ENCODE results near the gene WDR18. TPM values are rescaled to one million over a fixed set of nuclear protein-coding genes. Genes with fewer than 3 reads are reported as not detected.

WDR18 gene
- total and polyA plus RNA-seq, 4 experiments from 2014 or later = 44.3 to 79.7 (median 57.1) TPM

- H3K36me3 Mint-ChIP-seq = peaks cover 0 to 9% of the 10 kb centered on the region in 2 donors
- peaks cover 21% of the 10 kb centered on the region for H3K4me1 ChIP-seq (ENCODE audit: insufficient read depth, low read length)
- intact Hi-C loops (cut with micrococcal nuclease) = loop anchor here (5.0 kb wide), 1 partner anchor 57 kb away; no protein-coding TSS in a partner anchor
- no peaks in the 10 kb centered on the region for H3K9me3 ChIP-seq (ENCODE audit: control insufficient read depth in 1 of 2, low read length in 2 of 2)
- H3K9me3 Mint-ChIP-seq = no peaks in the 10 kb centered on the region
- DNase-seq = peak in 1 of 5 donors; percentile 29
- POLR2A ChIA-PET (ENCODE audit: partially characterized antibody) = no interaction called here
- peaks cover 4 to 18% (median 8%) of the 10 kb centered on the region in 4 donors for H3K4me1 Mint-ChIP-seq
- no peak overlapping the region for H3K4me3 Mint-ChIP-seq
- H3K27ac ChIP-seq (ENCODE audit: low read depth, low read length) = no peak overlapping the region
- CTCF ChIA-PET (ENCODE audit: partially characterized antibody) = interaction anchor here (1.0 to 6.5 kb wide), 4 partner anchors 36 to 402 kb away, joined by 3 to 118 read pairs (median 8); no protein-coding TSS in a partner anchor
- H3K36me3 ChIP-seq (ENCODE audit: insufficient read depth, low read length) = no peaks in the 10 kb centered on the region
- no peak overlapping the region for H3K27ac Mint-ChIP-seq
- no peaks in the 10 kb centered on the region for H3K27me3 Mint-ChIP-seq
- no peak overlapping the region for H3K4me3 ChIP-seq (ENCODE audit: low read length in 2 of 2)
- H3K27me3 ChIP-seq (ENCODE audit: insufficient read depth, low read length) = no peaks in the 10 kb centered on the region
Observed at GRCh38 chr19:980133-980998, 3.8 kb upstream of the WDR18 start.

- Histone ChIP-seq H3K27ac (ENCODE audit: low read depth, low read length) (no peak overlapping the region), H3K27me3 (ENCODE audit: insufficient read depth, low read length) (no peaks in the 10 kb centered on the region), H3K36me3 (ENCODE audit: insufficient read depth, low read length) (peaks cover 5% of the 10 kb centered on the region), H3K4me1 (ENCODE audit: insufficient read depth, low read length) (peaks cover 24% of the 10 kb centered on the region), H3K9me3 (ENCODE audit: control insufficient read depth in 1 of 2, low read length in 2 of 2) (no peaks in the 10 kb centered on the region), H3K4me3 (ENCODE audit: low read length in 2 of 2) (no peak overlapping the region)
- H3K4me1 Mint-ChIP-seq = peaks cover 4 to 18% (median 12%) of the 10 kb centered on the region in 4 donors
- intact Hi-C loops (cut with micrococcal nuclease) = loop anchor here (1.0 to 5.0 kb wide), 3 partner anchors 55 to 125 kb away; no protein-coding TSS in a partner anchor
- no peaks in the 10 kb centered on the region for H3K9me3 Mint-ChIP-seq
- CTCF ChIA-PET (ENCODE audit: partially characterized antibody) = interaction anchor here (0.8 to 6.5 kb wide), 8 partner anchors 12 to 217 kb away, joined by 3 to 118 read pairs (median 4); no protein-coding TSS in a partner anchor
- peak overlapping the region in 5 of 8 donors; percentile 20 to 57 (median 46) for H3K4me3 Mint-ChIP-seq
- peak overlapping the region in 2 of 7 donors; percentile 9 to 65 for H3K27ac Mint-ChIP-seq
- peak; percentile 50 to 78 (median 69) for DNase-seq
- peaks cover 0 to 17% of the 10 kb centered on the region in 2 donors for H3K36me3 Mint-ChIP-seq
- POLR2A ChIA-PET (ENCODE audit: partially characterized antibody) = interaction anchor here (0.7 to 4.4 kb wide), 5 partner anchors 13 to 119 kb away, joined by 3 to 88 read pairs (median 16); partner anchors contain the start of gene ABCA7
- H3K27me3 Mint-ChIP-seq = no peaks in the 10 kb centered on the region
Observed at GRCh38 chr19:982567-983170, 1.5 kb upstream of the WDR18 start.

- H3K27me3 ChIP-seq (ENCODE audit: insufficient read depth, low read length) = no peaks in the 10 kb centered on the region
- H3K4me1 ChIP-seq (ENCODE audit: insufficient read depth, low read length) = peaks cover 24% of the 10 kb centered on the region
- H3K36me3 ChIP-seq (ENCODE audit: insufficient read depth, low read length) = peaks cover 9% of the 10 kb centered on the region
- ChIA-PET CTCF (ENCODE audit: partially characterized antibody) (no interaction called here), POLR2A (ENCODE audit: partially characterized antibody) (interaction anchor here (3.4 to 4.4 kb wide), 2 partner anchors 10 to 123 kb away, joined by 16 to 34 read pairs; no protein-coding TSS in a partner anchor)
- no peaks in the 10 kb centered on the region for H3K9me3 Mint-ChIP-seq
- H3K27ac ChIP-seq (ENCODE audit: low read depth, low read length) = no peak overlapping the region
- DNase-seq = peak in 1 of 5 donors; percentile 3
- no peaks in the 10 kb centered on the region for H3K9me3 ChIP-seq (ENCODE audit: control insufficient read depth in 1 of 2, low read length in 2 of 2)
- H3K27me3 Mint-ChIP-seq = no peaks in the 10 kb centered on the region
- H3K4me1 Mint-ChIP-seq = peaks cover 4 to 18% (median 12%) of the 10 kb centered on the region in 4 donors
- intact Hi-C loops (cut with micrococcal nuclease) = no loop called here
- H3K36me3 Mint-ChIP-seq = peaks cover 0 to 24% of the 10 kb centered on the region in 2 donors
- H3K4me3 ChIP-seq (ENCODE audit: low read length in 2 of 2) = no peak overlapping the region
- peak overlapping the region in 6 of 8 donors; percentile 17 to 95 (median 72) for H3K4me3 Mint-ChIP-seq
- H3K27ac Mint-ChIP-seq = peak overlapping the region in 1 of 7 donors; percentile 15
Observed at GRCh38 chr19:986083-986482, 1.9 kb downstream of the WDR18 start.

GRCh38 chr19:988081-988480, 3.9 kb downstream of the WDR18 start:
- Histone ChIP-seq H3K27me3 (ENCODE audit: insufficient read depth, low read length) (no peaks in the 10 kb centered on the region), H3K4me1 (ENCODE audit: insufficient read depth, low read length) (peaks cover 19% of the 10 kb centered on the region), H3K27ac (ENCODE audit: low read depth, low read length) (no peak overlapping the region), H3K9me3 (ENCODE audit: control insufficient read depth in 1 of 2, low read length in 2 of 2) (no peaks in the 10 kb centered on the region), H3K36me3 (ENCODE audit: insufficient read depth, low read length) (peaks cover 9% of the 10 kb centered on the region), H3K4me3 (ENCODE audit: low read length in 2 of 2) (no peak overlapping the region)
- H3K4me3 Mint-ChIP-seq = no peak overlapping the region
- intact Hi-C loops (cut with micrococcal nuclease) = no loop called here
- no peaks in the 10 kb centered on the region for H3K27me3 Mint-ChIP-seq
- DNase-seq = peak in 1 of 5 donors; percentile 1
- POLR2A ChIA-PET (ENCODE audit: partially characterized antibody) = interaction anchor here (1.0 to 1.2 kb wide), 2 partner anchors 9 to 64 kb away, joined by 3 to 5 read pairs; no protein-coding TSS in a partner anchor
- H3K27ac Mint-ChIP-seq = peak overlapping the region in 1 of 7 donors; percentile 79
- no peaks in the 10 kb centered on the region for H3K9me3 Mint-ChIP-seq
- CTCF ChIA-PET (ENCODE audit: partially characterized antibody) = no interaction called here
- peaks cover 0 to 28% of the 10 kb centered on the region in 2 donors for H3K36me3 Mint-ChIP-seq
- H3K4me1 Mint-ChIP-seq = peaks cover 4 to 18% (median 12%) of the 10 kb centered on the region in 4 donors

- peaks cover 17% of the 10 kb centered on the region for H3K4me1 ChIP-seq (ENCODE audit: insufficient read depth, low read length)
- Mint-ChIP-seq H3K27me3 (no peaks in the 10 kb centered on the region), H3K36me3 (peaks cover 0 to 31% of the 10 kb centered on the region in 2 donors), H3K9me3 (no peaks in the 10 kb centered on the region), H3K4me3 (no peak overlapping the region), H3K4me1 (peaks cover 4 to 18% (median 12%) of the 10 kb centered on the region in 4 donors), H3K27ac (peak overlapping the region in 2 of 7 donors; percentile 53 to 70)
- no peaks in the 10 kb centered on the region for H3K9me3 ChIP-seq (ENCODE audit: control insufficient read depth in 1 of 2, low read length in 2 of 2)
- ChIA-PET CTCF (ENCODE audit: partially characterized antibody) (no interaction called here), POLR2A (ENCODE audit: partially characterized antibody) (no interaction called here)
- peak in 1 of 5 donors; percentile 5 for DNase-seq
- peaks cover 13% of the 10 kb centered on the region for H3K36me3 ChIP-seq (ENCODE audit: insufficient read depth, low read length)
- intact Hi-C loops (cut with micrococcal nuclease) = no loop called here
- no peak overlapping the region for H3K4me3 ChIP-seq (ENCODE audit: low read length in 2 of 2)
- no peaks in the 10 kb centered on the region for H3K27me3 ChIP-seq (ENCODE audit: insufficient read depth, low read length)
- H3K27ac ChIP-seq (ENCODE audit: low read depth, low read length) = no peak overlapping the region
Observed at GRCh38 chr19:988510-988909, 4.4 kb downstream of the WDR18 start.

- peaks cover 12% of the 10 kb centered on the region for H3K4me1 ChIP-seq (ENCODE audit: insufficient read depth, low read length)
- no peak overlapping the region for H3K27ac ChIP-seq (ENCODE audit: low read depth, low read length)
- H3K27me3 Mint-ChIP-seq = no peaks in the 10 kb centered on the region
- no peaks in the 10 kb centered on the region for H3K9me3 Mint-ChIP-seq
- peaks cover 13% of the 10 kb centered on the region for H3K36me3 ChIP-seq (ENCODE audit: insufficient read depth, low read length)
- DNase-seq = peak in 1 of 5 donors; percentile 32
- H3K4me3 Mint-ChIP-seq = no peak overlapping the region
- ChIA-PET POLR2A (ENCODE audit: partially characterized antibody) (no interaction called here), CTCF (ENCODE audit: partially characterized antibody) (no interaction called here)
- H3K4me3 ChIP-seq (ENCODE audit: low read length in 2 of 2) = no peak overlapping the region
- H3K36me3 Mint-ChIP-seq = peaks cover 0 to 28% of the 10 kb centered on the region in 2 donors
- H3K27me3 ChIP-seq (ENCODE audit: insufficient read depth, low read length) = no peaks in the 10 kb centered on the region
- intact Hi-C loops (cut with micrococcal nuclease) = no loop called here
- H3K27ac Mint-ChIP-seq = peak overlapping the region in 2 of 7 donors; percentile 7 to 24
- peaks cover 4 to 14% (median 7%) of the 10 kb centered on the region in 4 donors for H3K4me1 Mint-ChIP-seq
- H3K9me3 ChIP-seq (ENCODE audit: control insufficient read depth in 1 of 2, low read length in 2 of 2) = no peaks in the 10 kb centered on the region
Observed at GRCh38 chr19:989381-990081, 5.4 kb downstream of the WDR18 start.

Measured in CD4-positive, alpha-beta memory T cell (primary cell).